Urothelium cell line (cell line): ENCODE data around the gene AMOT.
"Not testable (repeated sequence)": the region's sequence is repeated elsewhere in the genome, so short reads cannot be mapped to it uniquely, and the experiment has no call there.

Experiments used
- DNase-seq: peaks from one replicate; pipeline ENCODE4 v3.0.0; 2011; ENCODE audit warnings: low spot score, mixed read lengths
- FAIRE-seq: peaks from 2 replicates; lab custom pipeline; 2011; peaks lifted over from hg19 to GRCh38; lab: Jason Lieb, UNC

Gene AMOT, protein sequence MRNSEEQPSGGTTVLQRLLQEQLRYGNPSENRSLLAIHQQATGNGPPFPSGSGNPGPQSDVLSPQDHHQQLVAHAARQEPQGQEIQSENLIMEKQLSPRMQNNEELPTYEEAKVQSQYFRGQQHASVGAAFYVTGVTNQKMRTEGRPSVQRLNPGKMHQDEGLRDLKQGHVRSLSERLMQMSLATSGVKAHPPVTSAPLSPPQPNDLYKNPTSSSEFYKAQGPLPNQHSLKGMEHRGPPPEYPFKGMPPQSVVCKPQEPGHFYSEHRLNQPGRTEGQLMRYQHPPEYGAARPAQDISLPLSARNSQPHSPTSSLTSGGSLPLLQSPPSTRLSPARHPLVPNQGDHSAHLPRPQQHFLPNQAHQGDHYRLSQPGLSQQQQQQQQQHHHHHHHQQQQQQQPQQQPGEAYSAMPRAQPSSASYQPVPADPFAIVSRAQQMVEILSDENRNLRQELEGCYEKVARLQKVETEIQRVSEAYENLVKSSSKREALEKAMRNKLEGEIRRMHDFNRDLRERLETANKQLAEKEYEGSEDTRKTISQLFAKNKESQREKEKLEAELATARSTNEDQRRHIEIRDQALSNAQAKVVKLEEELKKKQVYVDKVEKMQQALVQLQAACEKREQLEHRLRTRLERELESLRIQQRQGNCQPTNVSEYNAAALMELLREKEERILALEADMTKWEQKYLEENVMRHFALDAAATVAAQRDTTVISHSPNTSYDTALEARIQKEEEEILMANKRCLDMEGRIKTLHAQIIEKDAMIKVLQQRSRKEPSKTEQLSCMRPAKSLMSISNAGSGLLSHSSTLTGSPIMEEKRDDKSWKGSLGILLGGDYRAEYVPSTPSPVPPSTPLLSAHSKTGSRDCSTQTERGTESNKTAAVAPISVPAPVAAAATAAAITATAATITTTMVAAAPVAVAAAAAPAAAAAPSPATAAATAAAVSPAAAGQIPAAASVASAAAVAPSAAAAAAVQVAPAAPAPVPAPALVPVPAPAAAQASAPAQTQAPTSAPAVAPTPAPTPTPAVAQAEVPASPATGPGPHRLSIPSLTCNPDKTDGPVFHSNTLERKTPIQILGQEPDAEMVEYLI

DNA sequence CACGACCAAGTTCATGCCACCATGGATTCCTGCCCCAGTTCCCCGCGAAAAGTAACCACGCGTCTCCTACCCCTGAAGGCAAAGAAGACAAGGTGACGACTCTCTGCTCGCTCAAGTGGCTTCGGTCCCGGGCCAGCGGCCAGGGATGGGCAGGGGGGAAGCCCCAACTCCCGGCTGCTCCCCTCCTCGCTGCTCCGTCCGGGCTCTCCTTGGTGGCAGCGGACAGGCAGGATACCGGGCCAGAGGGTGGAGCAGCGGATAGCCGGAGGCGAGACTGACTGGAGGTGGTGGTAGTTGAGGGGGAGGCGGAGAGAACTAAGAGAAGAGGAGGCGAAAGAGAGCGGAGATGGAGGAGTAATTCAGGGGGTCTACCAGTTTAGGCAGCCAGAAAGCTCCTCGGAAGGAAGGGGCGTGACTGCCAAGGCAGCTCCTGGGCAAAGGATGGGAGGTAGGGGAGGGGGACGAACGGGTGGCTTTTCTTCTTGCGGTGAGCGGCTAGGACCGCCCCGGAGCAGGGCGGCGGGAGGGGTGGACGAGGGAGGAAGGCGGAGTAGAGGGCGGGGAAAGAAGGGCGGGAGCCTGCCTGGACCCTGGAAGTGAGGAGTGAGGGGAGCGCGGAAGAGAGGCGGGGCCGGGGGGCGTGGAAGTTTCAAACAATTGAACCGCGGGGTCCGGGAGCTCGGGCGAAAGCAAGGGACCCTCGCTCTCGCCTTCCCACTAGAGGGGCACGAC, at the start of gene AMOT:
AMOT (minus strand) TSS at position 450 of the 732 bp plus-strand sequence. CDS start 17,705 bp downstream, outside the sequence.
- DNase-seq (peak; percentile 60), FAIRE-seq (no peak)

DNA sequence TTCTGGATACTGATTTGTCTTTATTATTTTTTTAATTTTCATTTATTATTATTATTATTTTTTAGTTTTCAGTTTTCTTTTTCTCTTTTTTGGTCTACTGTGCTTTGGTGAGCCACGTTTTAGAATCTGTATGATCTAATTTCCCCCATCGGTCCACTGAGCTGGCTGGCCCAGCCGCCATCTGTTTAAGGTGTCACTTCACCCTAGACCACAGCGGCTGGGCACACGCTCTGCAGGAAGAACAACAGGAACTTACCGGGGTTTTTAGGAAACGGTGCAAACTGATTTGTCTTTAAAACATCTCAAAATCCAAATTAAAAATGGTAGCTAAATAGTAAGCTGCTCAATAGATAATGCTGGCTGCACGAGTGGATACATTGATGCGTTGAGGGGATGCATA, 48.8 kb upstream of the AMOT start:
- no peak for DNase-seq
- FAIRE-seq = no peak

DNA sequence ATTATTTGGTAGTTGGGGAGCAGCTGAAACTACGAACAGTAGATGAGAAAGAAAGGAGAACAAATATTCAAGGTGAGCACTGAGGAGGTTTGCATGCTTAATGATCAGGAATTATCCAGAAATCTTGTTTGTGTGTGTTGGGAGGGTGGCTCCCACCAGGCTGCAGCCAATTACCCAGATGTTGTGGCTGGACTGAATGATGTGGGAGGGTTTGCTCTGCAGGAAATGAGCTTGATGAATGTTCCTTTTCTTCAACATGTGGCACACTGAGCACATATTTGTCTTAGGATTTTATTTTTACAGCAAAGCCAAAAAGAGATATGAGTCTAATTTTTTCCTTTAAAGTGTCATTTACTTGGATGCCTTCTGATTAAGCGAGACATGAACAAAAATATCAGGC, 48.3 kb upstream of the AMOT start:
- no peak for DNase-seq
- no peak for FAIRE-seq

DNA sequence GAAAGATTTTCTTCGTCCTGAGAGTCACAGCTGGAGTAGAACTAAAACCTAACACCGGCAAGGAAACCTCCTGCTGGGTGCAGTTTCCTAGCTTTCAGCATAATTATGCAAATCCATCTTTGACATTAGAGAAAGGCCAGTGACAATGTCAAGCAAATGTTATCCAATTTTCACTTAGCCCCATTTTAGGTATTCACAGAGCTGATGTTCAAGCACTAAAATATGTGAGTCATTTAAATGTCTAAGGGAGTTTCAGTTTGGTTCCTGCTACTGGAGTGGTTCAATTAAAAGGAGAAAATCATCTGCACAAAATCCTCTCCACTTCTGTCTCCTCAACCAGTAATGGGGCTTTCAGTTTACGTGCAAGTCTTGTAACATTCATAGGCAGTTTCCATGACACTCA, 37.1 kb upstream of the AMOT start:
- FAIRE-seq = no peak
- no peak for DNase-seq

DNA sequence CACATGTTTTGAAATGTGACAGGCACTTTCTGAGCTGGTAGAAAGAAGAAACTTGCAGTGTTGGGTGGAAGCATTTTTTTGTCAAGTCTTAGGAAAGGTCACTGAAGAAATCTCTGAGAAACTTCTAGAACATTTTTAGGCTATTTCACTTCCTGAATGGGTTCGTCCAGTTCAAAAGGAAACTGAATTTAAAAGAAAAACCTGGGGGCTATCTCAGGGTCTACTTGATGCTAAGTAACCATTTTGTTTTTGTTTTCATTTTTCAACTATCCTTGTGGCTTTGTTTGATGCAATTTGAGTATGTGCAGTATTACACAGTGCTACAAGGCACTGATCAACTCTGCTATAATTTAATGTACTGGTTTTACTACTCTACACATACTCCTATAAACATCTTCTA, 34.0 kb upstream of the AMOT start:
- DNase-seq (no peak), FAIRE-seq (no peak)

DNA sequence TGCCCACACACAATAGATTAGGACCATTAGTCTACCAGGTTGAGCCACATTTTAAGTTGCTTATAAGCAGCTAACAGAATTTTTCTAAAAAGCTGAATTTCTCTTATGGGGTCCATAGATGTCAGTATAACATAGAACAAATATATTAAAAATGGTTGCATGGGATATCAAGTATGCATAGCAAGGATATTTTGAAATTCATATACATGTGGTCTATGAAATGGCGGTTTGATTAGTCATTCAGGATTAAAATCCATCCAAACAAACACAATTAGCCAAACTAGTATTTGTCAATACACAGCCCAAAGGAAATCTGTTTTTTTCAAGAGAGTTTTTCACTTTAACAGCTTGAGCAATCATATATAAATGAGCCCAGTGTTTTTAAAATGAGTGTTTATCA, 33.5 kb upstream of the AMOT start:
- no peak for FAIRE-seq
- DNase-seq = no peak

DNA sequence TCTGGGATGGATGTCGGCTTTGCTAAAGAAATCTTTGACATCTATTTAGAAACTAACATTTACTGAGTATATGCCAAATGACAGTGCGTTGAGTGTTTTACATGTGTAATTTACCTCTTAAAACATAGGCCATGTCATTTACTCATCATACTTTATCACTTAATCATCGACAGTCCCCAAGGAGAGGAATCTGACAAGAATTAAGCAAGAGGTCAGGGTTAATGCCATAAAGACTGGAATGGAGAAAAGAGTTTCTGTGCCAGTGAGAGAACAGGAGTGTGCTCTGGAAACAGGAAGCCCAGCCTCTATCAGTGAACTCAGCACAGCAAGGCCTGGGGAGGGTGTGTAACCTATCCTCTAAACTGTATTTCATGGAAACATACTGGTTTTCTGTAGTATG, 28.0 kb upstream of the AMOT start:
- DNase-seq (no peak), FAIRE-seq (no peak)

DNA sequence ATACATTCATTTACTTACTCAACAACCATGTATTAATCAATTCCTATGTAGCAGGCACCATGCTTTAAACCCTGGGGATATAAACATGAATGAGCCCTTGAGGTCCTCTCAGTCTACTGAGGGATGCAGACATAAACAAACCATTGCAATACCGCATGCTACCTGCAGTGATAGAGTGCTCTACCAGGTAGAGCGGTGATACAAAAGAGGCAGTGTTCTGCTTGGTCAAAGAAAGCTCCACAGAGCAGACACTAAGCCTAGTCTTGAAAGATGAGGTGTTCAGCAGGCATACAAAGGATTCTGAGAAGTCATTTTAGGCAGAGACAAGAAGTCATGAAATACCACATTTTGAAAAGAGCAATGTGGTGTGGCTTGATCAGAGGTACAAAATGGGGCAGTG, 26.9 kb upstream of the AMOT start:
- DNase-seq (peak; percentile 0), FAIRE-seq (no peak)

DNA sequence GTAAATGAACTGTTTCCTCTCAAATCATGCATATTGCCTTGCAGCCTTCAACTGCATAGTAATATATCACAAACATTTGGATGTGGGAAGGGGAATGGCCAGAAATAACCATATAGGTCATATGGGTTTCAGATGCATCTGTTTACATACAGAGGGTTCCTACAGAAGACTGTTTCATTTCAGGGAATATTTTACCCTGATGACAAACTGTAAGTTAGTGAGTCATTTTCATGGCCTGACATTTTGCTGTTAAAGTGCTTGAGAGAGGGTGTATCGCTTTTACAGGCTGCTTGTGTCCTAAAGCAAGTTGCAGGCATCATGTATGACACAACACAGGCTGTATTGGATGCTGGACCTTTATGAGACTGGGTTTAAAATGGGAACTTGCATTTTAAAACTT, 25.5 kb upstream of the AMOT start:
- DNase-seq = no peak
- FAIRE-seq = no peak

DNA sequence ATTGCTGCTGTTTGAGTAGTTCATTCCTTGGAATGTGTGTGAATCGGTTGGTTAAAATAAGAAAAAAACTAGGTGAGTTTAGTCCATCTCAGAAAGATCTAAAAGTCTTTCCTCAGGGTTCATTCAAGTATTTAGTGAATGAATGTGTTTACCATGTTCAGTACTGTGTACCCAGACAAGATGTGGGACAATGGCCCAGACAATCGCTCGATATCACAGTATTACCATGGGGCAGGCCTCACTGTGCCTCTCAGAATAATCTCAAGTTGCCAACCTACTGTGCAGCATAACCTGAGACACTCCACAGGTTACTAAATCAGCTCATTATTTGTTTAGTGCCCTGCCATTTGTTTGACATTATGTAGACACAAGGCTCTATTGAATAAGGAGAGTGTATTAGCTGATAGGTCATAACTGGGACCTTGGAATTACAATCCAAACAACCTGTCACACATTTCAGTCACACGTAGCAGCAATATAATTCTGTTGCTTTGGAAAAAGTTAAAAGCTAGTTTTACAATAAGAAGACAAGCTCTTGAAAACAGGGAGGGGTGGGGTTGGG, 24.9 kb upstream of the AMOT start:
- DNase-seq (no peak), FAIRE-seq (no peak)

DNA sequence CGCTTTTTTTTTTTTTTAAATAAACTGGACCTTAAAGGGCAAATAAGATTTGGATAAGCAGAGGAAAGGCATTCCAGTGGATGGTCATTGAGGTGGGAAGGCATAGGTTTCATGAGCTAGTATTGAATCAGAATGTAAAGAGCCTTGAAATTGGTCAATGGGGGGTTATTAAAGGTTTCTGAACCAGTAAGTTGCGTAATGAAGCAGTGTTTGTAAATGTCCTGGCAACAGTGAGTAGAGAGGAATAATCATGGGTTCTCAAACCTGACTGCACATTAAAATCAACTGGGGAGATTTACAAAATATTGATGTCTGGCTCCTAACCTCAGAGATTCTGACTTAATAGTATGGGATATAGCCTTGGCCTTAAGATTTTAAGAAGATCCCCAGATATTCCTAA, 23.2 kb upstream of the AMOT start:
- FAIRE-seq (no peak), DNase-seq (no peak)

DNA sequence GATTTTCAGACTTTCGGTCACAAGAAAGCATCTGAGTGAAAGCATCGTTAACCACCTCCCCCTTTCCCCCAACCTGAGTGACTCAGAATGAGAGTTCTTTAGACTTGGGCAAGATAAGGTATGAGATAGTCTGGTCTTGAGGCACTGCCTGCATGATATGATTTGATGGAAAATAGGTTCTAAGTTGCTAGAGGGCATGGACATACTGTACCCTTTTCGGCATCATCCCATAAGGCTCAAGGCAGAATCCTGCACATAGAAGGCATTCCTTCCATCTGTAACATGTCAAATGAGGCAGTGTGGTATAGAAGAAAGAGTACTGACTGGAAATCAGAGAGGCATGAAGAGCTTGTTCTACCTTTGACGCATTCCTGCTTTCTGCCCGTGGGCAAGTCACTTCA, 16.8 kb upstream of the AMOT start:
- no peak for FAIRE-seq
- no peak for DNase-seq

DNA sequence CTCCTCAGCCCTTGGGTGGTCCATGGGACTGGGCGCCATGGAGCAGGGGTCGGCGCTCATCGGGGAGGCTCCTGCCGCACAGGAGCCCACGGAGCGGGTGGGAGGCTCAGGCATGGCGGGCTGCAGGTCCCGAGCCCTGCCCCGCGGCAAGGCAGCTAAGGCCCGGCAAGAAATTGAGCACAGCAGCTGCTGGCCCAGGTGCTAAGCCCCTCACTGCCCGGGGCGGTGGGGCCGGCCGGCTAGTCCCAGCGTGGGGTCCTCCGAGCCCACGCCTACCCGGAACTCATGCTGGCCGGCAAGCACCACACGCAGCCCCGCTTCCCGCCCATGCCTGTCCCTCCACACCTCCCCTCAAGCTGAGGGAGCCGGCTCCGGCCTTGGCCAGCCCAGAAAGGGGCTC, 14.3 kb upstream of the AMOT start:
- not testable (repeated sequence) for DNase-seq, FAIRE-seq

DNA sequence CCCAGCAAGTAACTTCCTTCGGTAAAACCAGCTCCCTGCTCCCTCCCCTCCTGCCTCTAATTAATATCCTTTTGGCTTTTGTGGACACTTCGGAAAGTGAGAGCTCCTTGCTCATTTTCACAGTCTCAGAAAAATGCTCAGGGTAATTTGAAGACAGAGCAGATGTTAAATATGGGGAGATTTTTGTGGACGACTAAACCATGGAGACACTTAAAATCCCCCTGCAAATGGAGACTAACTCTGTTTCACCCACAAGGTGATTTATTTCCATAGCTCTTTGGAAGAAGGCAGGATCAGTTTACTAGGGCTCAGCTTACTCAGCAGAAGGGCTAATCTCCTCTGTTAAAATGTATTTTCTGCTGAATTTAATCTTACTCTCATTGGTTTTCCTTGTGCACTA, 12.2 kb upstream of the AMOT start:
- DNase-seq (no peak), FAIRE-seq (no peak)

DNA sequence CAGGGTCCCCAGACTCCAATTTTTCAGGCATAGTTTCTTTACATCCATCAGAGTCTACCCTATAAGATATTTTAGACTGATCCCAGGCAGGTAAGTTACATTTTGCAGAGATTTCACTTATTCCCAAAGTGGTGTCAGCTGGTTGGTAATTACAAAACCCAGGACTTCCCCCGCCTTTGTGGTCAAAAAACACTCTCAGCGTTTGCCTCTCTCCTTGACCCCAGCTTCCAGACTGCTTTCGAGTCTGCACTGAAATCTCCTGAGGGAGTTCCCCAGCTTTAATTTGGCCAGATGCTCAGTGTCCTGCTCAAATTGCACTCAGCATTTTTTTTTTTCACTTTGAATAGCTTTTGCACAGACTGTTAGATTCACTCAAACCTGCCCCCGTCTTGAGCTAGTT, 11.2 kb upstream of the AMOT start:
- FAIRE-seq (no peak), DNase-seq (no peak)

DNA sequence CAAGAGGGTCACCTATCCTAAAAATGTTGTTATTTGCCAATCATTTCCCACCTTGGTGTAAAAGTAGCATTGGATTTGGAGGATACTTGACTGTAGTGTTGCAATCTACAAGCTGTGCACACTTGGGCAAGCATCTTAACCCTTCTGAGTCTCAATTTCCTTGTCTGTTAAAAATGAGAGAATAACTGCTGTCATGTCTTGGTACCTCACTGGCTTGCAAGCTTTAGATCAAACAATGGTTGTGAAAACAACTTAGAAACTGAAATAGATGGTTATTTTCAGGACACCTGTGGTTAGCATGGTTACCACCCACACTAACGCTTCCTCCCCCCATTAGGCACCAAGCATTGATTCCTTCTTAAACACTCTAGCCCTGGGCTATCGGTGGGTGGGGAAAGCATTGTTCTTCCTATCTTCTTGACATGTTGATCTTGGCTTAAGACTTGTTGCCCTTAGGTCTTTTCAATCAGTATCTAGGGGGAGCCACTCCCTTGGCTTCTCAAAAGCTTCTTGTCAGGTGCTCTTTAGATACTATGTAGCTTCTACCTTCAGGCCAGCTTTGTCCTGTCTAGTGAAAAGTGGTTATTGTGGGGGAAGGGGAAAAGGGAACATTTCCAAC, 10.6 kb upstream of the AMOT start:
- no peak for FAIRE-seq
- no peak for DNase-seq

DNA sequence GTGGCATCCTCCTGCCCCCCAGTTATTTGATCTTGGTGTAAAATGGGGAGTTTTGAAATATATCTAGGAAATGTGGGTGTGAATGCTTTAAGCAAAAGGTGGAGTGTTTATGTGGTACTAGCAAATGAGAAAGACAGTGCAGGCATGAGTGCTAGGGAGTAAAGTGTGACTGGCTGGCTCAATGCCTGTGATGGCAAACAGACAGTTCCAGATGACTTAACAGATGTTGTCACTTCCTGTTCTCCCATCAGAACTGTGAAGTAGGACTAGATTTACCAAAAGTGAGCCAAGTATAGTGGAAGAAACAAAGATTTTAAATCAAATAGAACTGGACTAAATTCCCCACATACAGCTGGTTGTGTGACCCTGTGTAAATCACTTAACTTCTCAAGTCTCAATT, 8.4 kb upstream of the AMOT start:
- FAIRE-seq = no peak
- DNase-seq = no peak

DNA sequence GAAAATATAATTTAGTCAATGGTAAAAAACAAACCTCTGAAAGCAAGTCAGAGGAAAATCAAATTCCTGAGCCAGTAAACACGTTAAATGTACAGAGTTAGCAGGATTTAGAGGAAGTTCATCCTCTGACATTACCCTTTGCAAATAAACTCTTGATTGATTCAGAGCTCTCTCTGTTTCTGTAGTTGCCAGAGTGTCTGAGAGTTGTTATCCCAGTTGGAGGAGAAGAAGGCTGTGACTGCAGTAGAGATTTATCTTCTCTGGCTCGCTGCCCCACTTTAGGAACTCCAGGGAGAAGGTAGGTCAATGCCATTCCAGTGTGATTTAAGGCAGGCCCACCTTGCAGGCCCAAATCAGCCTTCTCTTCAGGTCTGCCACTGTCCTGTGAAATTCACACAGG, 6.2 kb upstream of the AMOT start:
- FAIRE-seq (no peak), DNase-seq (no peak)

DNA sequence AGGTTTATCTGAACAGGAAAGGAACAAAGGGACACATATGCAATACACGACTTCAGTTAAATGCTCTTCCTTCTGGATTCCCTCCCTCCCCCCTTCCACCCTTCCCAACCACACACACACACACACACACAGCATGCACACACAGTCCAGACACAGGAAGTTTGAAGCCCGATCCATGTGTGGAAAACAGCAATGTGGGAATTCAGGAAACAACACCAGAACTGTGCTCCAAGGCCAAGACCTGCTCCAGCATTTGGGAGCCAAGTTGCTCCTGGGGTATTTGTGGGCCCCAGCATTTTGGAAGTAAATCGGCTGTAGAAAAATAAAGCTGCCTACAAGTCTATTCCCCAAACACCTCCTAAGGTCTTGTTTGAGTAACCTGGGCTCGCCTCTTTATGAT, 5.6 kb upstream of the AMOT start:
- FAIRE-seq (no peak), DNase-seq (no peak)

DNA sequence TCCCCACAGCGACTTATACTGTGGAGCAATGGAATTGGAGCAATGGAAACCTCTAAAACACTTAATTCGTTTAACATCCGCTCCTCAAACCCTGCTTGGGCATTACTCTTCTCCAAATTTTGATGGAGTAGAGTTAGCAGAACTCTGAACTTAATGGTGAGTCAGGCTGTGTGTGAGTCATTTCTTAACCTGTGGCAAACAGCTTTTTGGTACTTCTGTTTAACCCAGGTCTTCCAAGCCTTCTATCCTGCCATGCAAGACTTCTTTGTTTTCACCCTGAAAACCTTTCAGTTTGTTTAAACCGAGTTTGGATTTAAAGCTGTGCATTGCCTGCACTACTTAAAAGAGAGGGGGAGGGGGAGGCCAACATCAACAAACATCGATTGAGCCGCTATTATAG, 3.6 kb upstream of the AMOT start:
- FAIRE-seq (no peak), DNase-seq (no peak)
